G401 (cell line): ENCODE results near the gene CHRDL1. TPM values are rescaled to one million over a fixed set of nuclear protein-coding genes. Genes with fewer than 3 reads are reported as not detected.

ENCODE experiments used
- DNase-seq: peaks from one replicate; pipeline ENCODE4 v3.0.0-alpha.2; 2015; ENCODE audit warnings: low spot score
- in situ Hi-C: cut with HindIII; loops from 2 replicates; pipeline ENCODE4 v1.10.0; 2016; ENCODE audit warnings: low sequenced_read_pairs, mixed read lengths
- total RNA-seq: library from RNA; depleted of rRNA; stranded (reverse); fragments of >200 nt; shearing (Covaris generic); gene quantifications from 2 replicates; pipeline ENCODE4 v1.2.3, GENCODE V29; 2014

The CHRDL1 gene
- total RNA-seq, 1 experiment from 2014 or later = not detected

GRCh38 chrX:110746014-110746413, 49.6 kb downstream of the CHRDL1 start:
- in situ Hi-C loops = no loop called here
- DNase-seq = no peak

- DNase-seq = no peak
- in situ Hi-C loops = no loop called here
Observed at GRCh38 chrX:110745288-110745687, 50.3 kb downstream of the CHRDL1 start.

GRCh38 chrX:110743679-110744340, 51.8 kb downstream of the CHRDL1 start:
- DNase-seq = no peak
- in situ Hi-C loops = no loop called here

- in situ Hi-C loops = no loop called here
- DNase-seq = no peak
Observed at GRCh38 chrX:110741213-110741796, 54.3 kb downstream of the CHRDL1 start.

GRCh38 chrX:110734894-110735541, 60.6 kb downstream of the CHRDL1 start:
- no peak for DNase-seq
- in situ Hi-C loops = no loop called here

GRCh38 chrX:110734271-110734670, 61.3 kb downstream of the CHRDL1 start:
- in situ Hi-C loops = no loop called here
- DNase-seq = no peak

- in situ Hi-C loops = no loop called here
- no peak for DNase-seq
Observed at GRCh38 chrX:110733166-110733565, 62.5 kb downstream of the CHRDL1 start.

- in situ Hi-C loops = no loop called here
- no peak for DNase-seq
Observed at GRCh38 chrX:110732266-110732665, 63.4 kb downstream of the CHRDL1 start.

GRCh38 chrX:110723844-110724243, 71.8 kb downstream of the CHRDL1 start:
- no peak for DNase-seq
- in situ Hi-C loops = no loop called here

- DNase-seq = no peak
- in situ Hi-C loops = no loop called here
Observed at GRCh38 chrX:110722135-110722534, 73.5 kb downstream of the CHRDL1 start.

- no peak for DNase-seq
- in situ Hi-C loops = no loop called here
Observed at GRCh38 chrX:110713666-110714065, 82.0 kb downstream of the CHRDL1 start.

- no peak for DNase-seq
- in situ Hi-C loops = no loop called here
Observed at GRCh38 chrX:110706446-110706845, 89.2 kb downstream of the CHRDL1 start.

GRCh38 chrX:110703641-110704040, 92.0 kb downstream of the CHRDL1 start:
- DNase-seq = no peak
- in situ Hi-C loops = no loop called here

GRCh38 chrX:110699109-110699508, 96.5 kb downstream of the CHRDL1 start:
- DNase-seq = no peak
- in situ Hi-C loops = no loop called here

GRCh38 chrX:110698696-110699095, 96.9 kb downstream of the CHRDL1 start:
- in situ Hi-C loops = no loop called here
- DNase-seq = no peak

GRCh38 chrX:110692866-110693265, 102.8 kb downstream of the CHRDL1 start:
- in situ Hi-C loops = no loop called here
- DNase-seq = no peak

- in situ Hi-C loops = no loop called here
- DNase-seq = no peak
Observed at GRCh38 chrX:110691446-110691845, 104.2 kb downstream of the CHRDL1 start.

GRCh38 chrX:110684653-110685052, 111.0 kb downstream of the CHRDL1 start:
- in situ Hi-C loops = no loop called here
- DNase-seq = no peak

- in situ Hi-C loops = no loop called here
- no peak for DNase-seq
Observed at GRCh38 chrX:110683925-110684324, 111.7 kb downstream of the CHRDL1 start.

- in situ Hi-C loops = no loop called here
- DNase-seq = no peak
Observed at GRCh38 chrX:110678591-110678990, 117.0 kb downstream of the CHRDL1 start.

GRCh38 chrX:110675886-110676285, 119.7 kb downstream of the CHRDL1 start:
- in situ Hi-C loops = no loop called here

More at GRCh38 chrX:110675886-110676285, 119.7 kb downstream of the CHRDL1 start:
- DNase-seq = no peak
